H1 (cell line): ENCODE results near the gene KANSL1. TPM values are rescaled to one million over a fixed set of nuclear protein-coding genes. Genes with fewer than 3 reads are reported as not detected.

Source experiments
- CTCF ChIA-PET: fragments of 300-600 bp; sonication (Branson Sonifier 250); formaldehyde crosslinking; loops from one replicate; lab custom pipeline; 2021; ENCODE audit not compliant: partially characterized antibody; lab: Charles Lee
- POLR2A ChIA-PET: fragments of 300-600 bp; sonication (Branson Sonifier 250); formaldehyde crosslinking; loops from one replicate; lab custom pipeline; 2021; ENCODE audit warnings: inconsistent platforms; ENCODE audit not compliant: partially characterized antibody; lab: Charles Lee
- DNase-seq, 2 experiments: peaks; one replicate each; pipeline versions ENCODE4 v3.0.0 to v3.0.0-alpha.2; 2010 to 2022; ENCODE audit warnings: low spot score in 2 of 2, low read depth in 1 of 2, mixed read lengths in 1 of 2
- FAIRE-seq: peaks from 2 replicates; lab custom pipeline; 2011; peaks lifted over from hg19 to GRCh38; lab: Jason Lieb, UNC
- H2AFZ ChIP-seq: 2 replicates; pipeline ENCODE4 v1.8.1; 2012; ENCODE audit warnings: low read length, inconsistent platforms
- H2AK5ac ChIP-seq: 2 replicates; pipeline ENCODE4 v1.6.1; 2013; ENCODE audit warnings: low read depth, low read length
- H2BK120ac ChIP-seq: replicated peaks from 2 replicates; pipeline ENCODE3; 2013; ENCODE audit warnings: low read depth, low read length, inconsistent platforms
- H2BK12ac ChIP-seq: 2 replicates; pipeline ENCODE4 v1.6.1; 2013; ENCODE audit warnings: low read depth, low read length
- H2BK15ac ChIP-seq: 2 replicates; pipeline ENCODE4 v1.6.1; 2013; ENCODE audit warnings: low read length
- H2BK20ac ChIP-seq: 2 replicates; pipeline ENCODE4 v1.6.1; 2013; ENCODE audit warnings: low read length
- H2BK5ac ChIP-seq: 2 replicates; pipeline ENCODE4 v1.6.1; 2013; ENCODE audit warnings: low read depth, low read length
- H3K14ac ChIP-seq: 2 replicates; pipeline ENCODE4 v1.6.1; 2013; ENCODE audit warnings: inconsistent platforms; ENCODE audit not compliant: insufficient read length
- H3K18ac ChIP-seq: 2 replicates; pipeline ENCODE4 v1.6.1; 2013; ENCODE audit warnings: low read length; ENCODE audit errors: extremely low read depth
- H3K23ac ChIP-seq: 2 replicates; pipeline ENCODE4 v1.6.1; 2013; ENCODE audit warnings: inconsistent platforms; ENCODE audit not compliant: insufficient read length
- H3K23me2 ChIP-seq: 2 replicates; pipeline ENCODE4 v1.6.1; 2013; ENCODE audit warnings: low read depth, low read length
- H3K27ac ChIP-seq: 2 replicates; pipeline ENCODE4 v1.6.1; 2011; ENCODE audit warnings: low read depth, low read length, inconsistent platforms
- H3K27me3 ChIP-seq, 4 experiments: replicated peaks in 1 of 4; 1 replicate in 1 of 4; 2 replicates in 3 of 4; pipeline versions ENCODE4 v1.6.1 to v1.8.1; 2011 to 2013; ENCODE audit warnings: low read length in 3 of 4, mild to moderate bottlenecking in 3 of 4, inconsistent platforms in 2 of 4, mixed read lengths in 2 of 4, moderate library complexity in 1 of 4; ENCODE audit not compliant: control insufficient read depth in 3 of 4, insufficient read depth in 3 of 4; ENCODE audit errors: extremely low read depth in 1 of 4
- H3K36me3 ChIP-seq, 4 experiments: 2 replicates each; pipeline versions ENCODE4 v1.6.1 to v1.8.1; 2011 to 2013; ENCODE audit warnings: mild to moderate bottlenecking in 4 of 4, low read length in 3 of 4, moderate library complexity in 2 of 4, control low read depth in 1 of 4, inconsistent platforms in 1 of 4; ENCODE audit not compliant: insufficient read depth in 4 of 4, control insufficient read depth in 2 of 4
- H3K4ac ChIP-seq: replicated peaks from 2 replicates; pipeline ENCODE3; 2013; ENCODE audit warnings: low read length, low read depth, mixed read lengths, inconsistent platforms; ENCODE audit not compliant: insufficient read length
- H3K4me1 ChIP-seq, 4 experiments: replicated peaks in 1 of 4; 1 replicate in 1 of 4; 2 replicates in 3 of 4; pipeline versions ENCODE4 v1.6.1 to v1.8.1; 2011 to 2013; ENCODE audit warnings: low read length in 3 of 4, inconsistent platforms in 2 of 4, mixed read lengths in 1 of 4; ENCODE audit not compliant: insufficient read depth in 4 of 4, control insufficient read depth in 3 of 4
- H3K4me2 ChIP-seq, 2 experiments: 2 replicates each; pipeline versions ENCODE4 v1.6.1 to v1.8.1; 2011 to 2013; ENCODE audit warnings: low read depth in 2 of 2, low read length in 2 of 2, control low read depth in 1 of 2, inconsistent platforms in 1 of 2, mild to moderate bottlenecking in 1 of 2; ENCODE audit not compliant: insufficient read depth in 1 of 2
- H3K4me3 ChIP-seq, 4 experiments: fragments of 200-600, 300-600 bp in 1 of 4; sonication (generic), shearing (Covaris generic), sonication (Bioruptor Twin) in 1 of 4; 2 replicates each; pipeline versions ENCODE4 v1.5.1 to v1.8.1; 2011 to 2016; ENCODE audit warnings: low read length in 4 of 4, low read depth in 3 of 4, control low read depth in 2 of 4, inconsistent platforms in 2 of 4, mild to moderate bottlenecking in 2 of 4, mixed read lengths in 1 of 4, moderate library complexity in 1 of 4; ENCODE audit not compliant: insufficient read depth in 2 of 4; ENCODE audit errors: extremely low read depth in 1 of 4
- H3K56ac ChIP-seq: replicated peaks from 2 replicates; pipeline ENCODE3; 2013; ENCODE audit warnings: low read depth, mild to moderate bottlenecking, mixed read lengths, low read length, inconsistent platforms; ENCODE audit not compliant: insufficient read length
- H3K79me1 ChIP-seq: 2 replicates; pipeline ENCODE4 v1.6.1; 2013; ENCODE audit warnings: low read depth, low read length, control low read depth
- H3K79me2 ChIP-seq, 2 experiments: 2 replicates each; pipeline versions ENCODE4 v1.6.1 to v1.8.1; 2012 to 2013; ENCODE audit warnings: low read length in 2 of 2, mild to moderate bottlenecking in 2 of 2, inconsistent platforms in 1 of 2; ENCODE audit not compliant: insufficient read depth in 2 of 2, control insufficient read depth in 1 of 2
- H3K9ac ChIP-seq, 4 experiments: replicated peaks in 1 of 4; 1 replicate in 1 of 4; 2 replicates in 3 of 4; pipeline versions ENCODE4 v1.6.1 to v1.8.1; 2011 to 2013; ENCODE audit warnings: low read depth in 3 of 4, low read length in 3 of 4, control low read depth in 2 of 4, mild to moderate bottlenecking in 2 of 4, moderate library complexity in 2 of 4, inconsistent platforms in 1 of 4; ENCODE audit errors: extremely low read depth in 1 of 4
- H3K9me3 ChIP-seq, 2 experiments: 2 replicates each; pipeline versions ENCODE4 v1.6.1 to v1.8.1; 2012 to 2013; ENCODE audit warnings: mild to moderate bottlenecking in 2 of 2, moderate library complexity in 2 of 2, control low read depth in 1 of 2, inconsistent platforms in 1 of 2, low read depth in 1 of 2, low read length in 1 of 2, mixed read lengths in 1 of 2; ENCODE audit not compliant: insufficient read depth in 2 of 2
- H4K20me1 ChIP-seq, 2 experiments: replicated peaks in 1 of 2; 2 replicates each; pipeline versions ENCODE3 to v1.8.1; 2011 to 2013; ENCODE audit warnings: inconsistent platforms in 2 of 2, low read length in 2 of 2, mild to moderate bottlenecking in 1 of 2; ENCODE audit not compliant: insufficient read depth in 2 of 2, control insufficient read depth in 1 of 2
- H4K5ac ChIP-seq: 2 replicates; pipeline ENCODE4 v1.6.1; 2013; ENCODE audit warnings: low read length, low read depth, mixed read lengths, inconsistent platforms; ENCODE audit not compliant: insufficient read length
- H4K8ac ChIP-seq: 2 replicates; pipeline ENCODE4 v1.8.0; 2013; ENCODE audit warnings: mild to moderate bottlenecking, moderate library complexity, low read length, inconsistent platforms; ENCODE audit not compliant: insufficient read depth; ENCODE audit errors: extremely low read depth
- H4K91ac ChIP-seq: replicated peaks from 2 replicates; pipeline ENCODE3; 2013; ENCODE audit warnings: low read length, mixed read lengths, inconsistent platforms; ENCODE audit not compliant: insufficient read length
- FOSL1 ChIP-seq: IDR thresholded peaks from 2 replicates; pipeline ENCODE4 v1.6.1; 2011; ENCODE audit warnings: mild to moderate bottlenecking, low read depth, low read length, moderate library complexity; ENCODE audit not compliant: insufficient read depth
- POLR2A ChIP-seq, 2 experiments: IDR thresholded peaks; 1 replicate in 1 of 2; 2 replicates in 1 of 2; pipeline ENCODE4 v1.6.1; 2011; ENCODE audit warnings: low read depth in 2 of 2, low read length in 2 of 2, mild to moderate bottlenecking in 2 of 2; ENCODE audit errors: control extremely low read depth in 1 of 2
- RBBP5 ChIP-seq: IDR thresholded peaks from 2 replicates; pipeline ENCODE4 v1.7.1; 2012; ENCODE audit warnings: low read depth, mild to moderate bottlenecking, inconsistent platforms, low read length, moderate library complexity, borderline replicate concordance
- WGBS, 2 experiments: shearing (Covaris generic) in 1 of 2; methylation state at CpG; one replicate each; pipeline versions ENCODE4 v1.1.6 to v1.1.7; 2013 to 2015; ENCODE audit warnings: low lambda C conversion rate in 2 of 2, mixed read lengths in 2 of 2, inconsistent platforms in 1 of 2, low coverage in 1 of 2, missing lambda C conversion rate in 1 of 2; ENCODE audit not compliant: insufficient replicate concordance in 2 of 2, insufficient coverage in 1 of 2, insufficient read length in 1 of 2; ENCODE audit errors: extremely low coverage in 1 of 2, missing lambda C conversion rate in 1 of 2; 5-methylcytosine and 5-hydroxymethylcytosine counted together
- polyA plus RNA-seq, 7 experiments: library from polyadenylated mRNA; depleted of rRNA in 3 of 7; stranded (reverse) in 5 of 7; unstranded in 2 of 7; fragments of >200 nt in 5 of 7; fragments of 200-250 nt in 2 of 7; gene quantifications; 1 replicate in 5 of 7; 2 replicates in 1 of 7; 4 replicates in 1 of 7; pipeline versions ENCODE4 v1.2.1 to v1.2.3, GENCODE V29; 2011 to 2013; ENCODE audit warnings: missing spikeins in 2 of 7, mixed read lengths in 2 of 7
- total RNA-seq: library from RNA; stranded (reverse); fragmentation: NEBNext Ultra II Directional; extraction: Animal tissue kit (Norgen Biotek cat#: 25700); gene quantifications from 2 replicates; pipeline ENCODE4 v1.2.1, GENCODE V29; 2021
- TF ChIP-seq, protein P1 (sequence below): IDR thresholded peaks from 2 replicates; pipeline ENCODE4 v1.6.1; 2012; ENCODE audit warnings: inconsistent platforms

Gene KANSL1
- total and polyA plus RNA-seq, 2 of the 8 experiments (the other 6 are each of a cell fraction or from before 2014, with no cell fraction given), result 34.0 to 128 TPM

DNA sequence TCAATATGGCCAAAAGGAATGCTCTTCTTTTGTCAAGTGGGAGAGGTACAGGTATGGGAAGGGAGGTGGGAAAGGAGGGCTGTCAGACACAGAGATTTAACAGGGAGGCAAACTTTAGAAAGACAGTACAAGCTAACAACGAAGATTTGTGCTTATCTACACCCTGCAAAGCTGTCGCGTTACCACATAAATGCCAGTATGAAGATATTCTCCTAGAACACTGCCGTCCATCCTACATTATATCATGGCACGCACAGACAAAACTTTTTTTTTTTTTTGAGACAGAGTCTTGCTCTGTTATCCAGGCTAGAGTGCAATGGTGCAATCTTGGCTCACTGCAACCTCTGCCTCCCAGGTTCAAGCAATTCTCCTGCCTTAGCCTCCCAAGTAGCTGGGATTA is 143.6 kb downstream of the KANSL1 start:
- H2AK5ac ChIP-seq, result no peak overlapping the region
- WGBS, 2 experiments, result 98% methylated on average over 5 of the region's 5 CpGs; no CpG with 5 or more reads in 1 of the 2 experiments
- no peaks in the 10 kb centered on the region for H3K27me3 ChIP-seq
- H4K8ac ChIP-seq, result no peak overlapping the region
- no peak overlapping the region for H2BK15ac ChIP-seq
- no peak overlapping the region for H2AFZ ChIP-seq
- POLR2A ChIA-PET, result no interaction called here
- no peaks in the 10 kb centered on the region for H3K23me2 ChIP-seq
- no peak overlapping the region for H4K5ac ChIP-seq
- H4K20me1 ChIP-seq, result peaks cover 0 to 2% of the 10 kb centered on the region in 2 experiments
- H2BK5ac ChIP-seq, result no peak overlapping the region
- H3K4me3 ChIP-seq, result no peak overlapping the region
- H3K79me2 ChIP-seq, result peaks cover 0 to 20% of the 10 kb centered on the region in 2 experiments; a peak in 1 of 4 replicates
- no peak overlapping the region for H3K9ac ChIP-seq
- H3K27ac ChIP-seq, result no peak overlapping the region
- no peak overlapping the region for H2BK120ac ChIP-seq
- peaks cover 17 to 54% (median 34%) of the 10 kb centered on the region in 4 experiments for H3K36me3 ChIP-seq
- no peaks in the 10 kb centered on the region for H3K9me3 ChIP-seq
- H3K23ac ChIP-seq, result no peak overlapping the region
- DNase-seq, result no peak
- no peak overlapping the region for H3K14ac ChIP-seq
- no peak overlapping the region for H2BK20ac ChIP-seq
- no peak overlapping the region for H4K91ac ChIP-seq
- no peaks in the 10 kb centered on the region; the same call in 1 of the 2 replicates for H3K79me1 ChIP-seq
- CTCF ChIA-PET, result interaction anchor here (0.6 kb wide), 1 partner anchor 23 kb away, joined by 3 read pairs; no protein-coding TSS in a partner anchor
- TF ChIP-seq, protein P1, sequence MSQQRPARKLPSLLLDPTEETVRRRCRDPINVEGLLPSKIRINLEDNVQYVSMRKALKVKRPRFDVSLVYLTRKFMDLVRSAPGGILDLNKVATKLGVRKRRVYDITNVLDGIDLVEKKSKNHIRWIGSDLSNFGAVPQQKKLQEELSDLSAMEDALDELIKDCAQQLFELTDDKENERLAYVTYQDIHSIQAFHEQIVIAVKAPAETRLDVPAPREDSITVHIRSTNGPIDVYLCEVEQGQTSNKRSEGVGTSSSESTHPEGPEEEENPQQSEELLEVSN, result no peak
- TF ChIP-seq RBBP5, result no peak
- TF ChIP-seq POLR2A (IDR thresholded peaks at IDR 0.05; ENCODE audit: control extremely low read depth in 1 of 2, low read depth in 2 of 2, low read length in 2 of 2), result no peak
- no peak for TF ChIP-seq FOSL1
- TF ChIP-seq, all 59 proteins: peak for 0
- Histone ChIP-seq H3K4me1 (no peaks in the 10 kb centered on the region), H3K18ac (no peak overlapping the region), H3K56ac (no peak overlapping the region), H3K4me2 (no peak overlapping the region), H3K4ac (no peak overlapping the region), H2BK12ac (no peak overlapping the region)
- no peak for FAIRE-seq
